Measurements from ENCODE around the gene CD2BP2. TPM values are rescaled to one million over a fixed set of nuclear protein-coding genes. Genes with fewer than 3 reads are reported as not detected.
A peak's percentile ranks its signal among the peaks of the same experiment; 100 is the strongest.

The CD2BP2 gene
- total and polyA plus RNA-seq, 9 of the 15 experiments (the other 6 are each of a cell fraction or from before 2014, with no cell fraction given): 3.9 to 51.1 (median 32.8) TPM

- TF ChIP-seq SMAD1 (IDR thresholded peaks at IDR 0.05; ENCODE audit: low read depth, low read length, partially characterized antibody) (no peak), ARNT (IDR thresholded peaks at IDR 0.05) (no peak), HDAC8 (tag; IDR thresholded peaks at IDR 0.05) (no peak), SP1 (CRISPR knock-in tag; IDR thresholded peaks at IDR 0.05) (no peak), PREB (CRISPR knock-in tag; IDR thresholded peaks at IDR 0.05) (no peak), MCM7 (IDR thresholded peaks at IDR 0.05) (no peak), ZNF561 (CRISPR knock-in tag; conservative IDR thresholded peaks at IDR 0.05) (no peak), ZNF644 (tag; IDR thresholded peaks at IDR 0.05; ENCODE audit: low read depth) (no peak), ZBTB9 (CRISPR knock-in tag; IDR thresholded peaks at IDR 0.05) (0 out of 2 replicates have a peak, but pooled peaks have one; percentile 22), HNRNPUL1 (IDR thresholded peaks at IDR 0.05; ENCODE audit: low read length) (no peak), ZNF224 (CRISPR knock-in tag; IDR thresholded peaks at IDR 0.05) (no peak), BRF2 (IDR thresholded peaks at IDR 0.05; ENCODE audit: borderline replicate concordance, insufficient read depth, insufficient read length) (no peak), KDM2B (CRISPR knock-in tag; IDR thresholded peaks at IDR 0.05) (peak; percentile 92; the same call in 1 of the 2 replicates), ELF1 (tag; IDR thresholded peaks at IDR 0.05) (peak; percentile 77), MECOM (CRISPR knock-in tag; IDR thresholded peaks at IDR 0.05) (no peak), FOXK2 (conservative IDR thresholded peaks at IDR 0.05 in 1 of 2, IDR thresholded peaks at IDR 0.05 in 1 of 2; ENCODE audit: low read depth in 2 of 2) (no peak), ZNF316 (IDR thresholded peaks at IDR 0.05) (peak; percentile 75), PATZ1 (CRISPR knock-in tag; IDR thresholded peaks at IDR 0.05; ENCODE audit: borderline replicate concordance) (no peak), DMBX1 (CRISPR knock-in tag; IDR thresholded peaks at IDR 0.05; ENCODE audit: borderline replicate concordance) (peak; percentile 62), EHMT2 (IDR thresholded peaks at IDR 0.05) (no peak), SMARCA5 (IDR thresholded peaks at IDR 0.05) (peak; percentile 70), TEAD2 (tag; IDR thresholded peaks at IDR 0.05) (no peak), TCFL5 (CRISPR knock-in tag; conservative IDR thresholded peaks at IDR 0.05) (no peak), NFYB (IDR thresholded peaks at IDR 0.05; ENCODE audit: extremely low read depth, insufficient read length) (no peak), SMAD2 (IDR thresholded peaks at IDR 0.05; ENCODE audit: low read depth, low read length) (no peak), TAL1 (IDR thresholded peaks at IDR 0.05) (no peak), NR2C1 (IDR thresholded peaks at IDR 0.05) (no peak), NR2C1 (tag; IDR thresholded peaks at IDR 0.05) (no peak)
Measured at GRCh38 chr16:30377812-30378235, 22.7 kb upstream of the CD2BP2 start (continued).
